Measurements from ENCODE around the gene CHD6.

CHD6 gene

DNA sequence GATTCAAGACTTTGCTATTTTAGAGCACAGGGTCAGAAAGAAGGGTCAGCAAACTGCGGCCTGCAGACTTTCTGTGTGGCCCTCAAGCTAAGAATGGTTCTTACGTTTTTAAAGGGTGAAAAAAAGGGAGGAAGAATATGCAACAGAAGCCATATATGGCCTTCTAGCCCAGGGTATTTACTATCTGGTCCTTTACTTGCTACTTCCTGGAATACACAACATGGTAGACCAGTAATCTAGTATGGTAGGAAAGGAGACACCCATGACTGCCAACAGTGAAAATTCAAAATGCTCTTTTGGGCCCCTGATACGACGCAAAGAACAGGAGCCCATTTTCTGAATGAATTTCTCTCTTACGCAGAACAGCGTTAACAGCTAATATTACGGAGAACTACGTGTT lies 191.2 kb downstream of the CHD6 start:
- H3K36me3 ChIP-seq (ENCODE audit: control insufficient read depth in 2 of 2, insufficient read depth in 2 of 2, low read length in 2 of 2), result peaks cover 42 to 54% of the 10 kb centered on the region in 2 donors

DNA sequence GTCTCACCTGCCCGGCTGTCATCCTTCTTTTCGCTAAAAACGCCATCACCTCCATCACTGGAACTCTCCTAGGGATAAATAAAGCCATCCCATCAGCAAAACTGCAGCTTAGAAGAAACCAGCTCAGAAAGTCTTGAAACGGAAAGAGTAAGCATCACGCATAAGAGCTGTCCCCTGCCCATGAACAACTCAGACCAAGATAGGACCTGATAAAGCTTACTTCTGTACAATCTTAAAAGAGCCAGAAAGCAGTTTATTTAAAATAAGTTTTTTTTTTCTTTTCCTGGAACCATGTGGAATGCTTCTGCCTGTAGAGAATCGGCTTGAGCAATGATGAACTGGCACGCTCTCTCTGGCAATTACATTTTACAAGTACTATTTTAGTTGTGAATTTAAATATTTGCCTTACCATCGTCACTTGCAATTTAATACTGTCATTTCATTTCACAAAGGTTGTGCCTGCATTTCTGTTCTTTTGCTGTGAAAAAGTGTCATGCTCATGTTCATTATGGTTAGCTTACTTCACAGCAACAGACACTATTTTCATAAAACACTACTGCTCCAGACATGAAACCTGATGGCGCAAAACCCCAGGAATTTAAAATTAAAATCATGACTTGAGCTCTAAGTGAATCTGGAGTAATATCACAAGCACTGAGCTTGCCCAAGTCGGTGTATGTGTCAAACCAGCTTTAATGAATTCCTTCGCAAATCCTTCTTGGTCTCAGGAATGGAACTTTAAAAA lies 191.9 kb downstream of the CHD6 start:
- no peaks in the 10 kb centered on the region for H3K4me1 ChIP-seq (ENCODE audit: control insufficient read depth, insufficient read depth, low read length)
- H3K27ac ChIP-seq (ENCODE audit: low read length), result no peak overlapping the region
- H3K9ac ChIP-seq (ENCODE audit: low read length in 2 of 2), result no peak overlapping the region
- no peak overlapping the region for H3K4me3 ChIP-seq (ENCODE audit: low read length in 2 of 2)
- H3K27me3 ChIP-seq (ENCODE audit: control insufficient read depth in 1 of 2, insufficient read depth in 2 of 2, low read length in 2 of 2), result no peaks in the 10 kb centered on the region
- peaks cover 49 to 60% of the 10 kb centered on the region in 2 donors for H3K36me3 ChIP-seq (ENCODE audit: control insufficient read depth in 2 of 2, insufficient read depth in 2 of 2, low read length in 2 of 2)
- H3K9me3 ChIP-seq (ENCODE audit: control insufficient read depth in 2 of 2, low read length in 2 of 2), result no peaks in the 10 kb centered on the region

More for the DNA sequence above, 191.2 kb downstream of the CHD6 start:
- no peaks in the 10 kb centered on the region for H3K9me3 ChIP-seq (ENCODE audit: control insufficient read depth in 2 of 2, low read length in 2 of 2)
- no peak overlapping the region for H3K27ac ChIP-seq (ENCODE audit: low read length)
- no peaks in the 10 kb centered on the region for H3K27me3 ChIP-seq (ENCODE audit: control insufficient read depth in 1 of 2, insufficient read depth in 2 of 2, low read length in 2 of 2)
- no peak overlapping the region for H3K9ac ChIP-seq (ENCODE audit: low read length in 2 of 2)
- H3K4me3 ChIP-seq (ENCODE audit: low read length in 2 of 2), result no peak overlapping the region
- no peaks in the 10 kb centered on the region for H3K4me1 ChIP-seq (ENCODE audit: control insufficient read depth, insufficient read depth, low read length)

GRCh38 chr20:41425180-41425884 lies 192.8 kb downstream of the CHD6 start:
- Histone ChIP-seq H3K4me3 (ENCODE audit: low read length in 2 of 2) (no peak overlapping the region), H3K4me1 (ENCODE audit: control insufficient read depth, insufficient read depth, low read length) (no peaks in the 10 kb centered on the region), H3K36me3 (ENCODE audit: control insufficient read depth in 2 of 2, insufficient read depth in 2 of 2, low read length in 2 of 2) (peaks cover 56 to 68% of the 10 kb centered on the region in 2 donors), H3K27me3 (ENCODE audit: control insufficient read depth in 1 of 2, insufficient read depth in 2 of 2, low read length in 2 of 2) (no peaks in the 10 kb centered on the region), H3K9me3 (ENCODE audit: control insufficient read depth in 2 of 2, low read length in 2 of 2) (no peaks in the 10 kb centered on the region), H3K9ac (ENCODE audit: low read length in 2 of 2) (no peak overlapping the region), H3K27ac (ENCODE audit: low read length) (no peak overlapping the region)

- Histone ChIP-seq H3K9me3 (ENCODE audit: control insufficient read depth in 2 of 2, low read length in 2 of 2) (no peaks in the 10 kb centered on the region), H3K36me3 (ENCODE audit: control insufficient read depth in 2 of 2, insufficient read depth in 2 of 2, low read length in 2 of 2) (peaks cover 57 to 63% of the 10 kb centered on the region in 2 donors), H3K9ac (ENCODE audit: low read length in 2 of 2) (no peak overlapping the region), H3K27ac (ENCODE audit: low read length) (no peak overlapping the region), H3K4me3 (ENCODE audit: low read length in 2 of 2) (no peak overlapping the region), H3K27me3 (ENCODE audit: control insufficient read depth in 1 of 2, insufficient read depth in 2 of 2, low read length in 2 of 2) (no peaks in the 10 kb centered on the region), H3K4me1 (ENCODE audit: control insufficient read depth, insufficient read depth, low read length) (no peaks in the 10 kb centered on the region)
Measured at GRCh38 chr20:41424546-41424945, 193.6 kb downstream of the CHD6 start.

GRCh38 chr20:41424011-41424410 lies 194.2 kb downstream of the CHD6 start:
- H3K36me3 ChIP-seq (ENCODE audit: control insufficient read depth in 2 of 2, insufficient read depth in 2 of 2, low read length in 2 of 2), result peaks cover 57 to 60% of the 10 kb centered on the region in 2 donors
- H3K9me3 ChIP-seq (ENCODE audit: control insufficient read depth in 2 of 2, low read length in 2 of 2), result no peaks in the 10 kb centered on the region
- no peak overlapping the region for H3K27ac ChIP-seq (ENCODE audit: low read length)
- H3K27me3 ChIP-seq (ENCODE audit: control insufficient read depth in 1 of 2, insufficient read depth in 2 of 2, low read length in 2 of 2), result no peaks in the 10 kb centered on the region
- H3K4me1 ChIP-seq (ENCODE audit: control insufficient read depth, insufficient read depth, low read length), result no peaks in the 10 kb centered on the region
- no peak overlapping the region for H3K9ac ChIP-seq (ENCODE audit: low read length in 2 of 2)
- no peak overlapping the region for H3K4me3 ChIP-seq (ENCODE audit: low read length in 2 of 2)

- Histone ChIP-seq H3K4me1 (ENCODE audit: control insufficient read depth, insufficient read depth, low read length) (no peaks in the 10 kb centered on the region), H3K9me3 (ENCODE audit: control insufficient read depth in 2 of 2, low read length in 2 of 2) (no peaks in the 10 kb centered on the region), H3K27me3 (ENCODE audit: control insufficient read depth in 1 of 2, insufficient read depth in 2 of 2, low read length in 2 of 2) (no peaks in the 10 kb centered on the region), H3K4me3 (ENCODE audit: low read length in 2 of 2) (no peak overlapping the region), H3K27ac (ENCODE audit: low read length) (no peak overlapping the region), H3K36me3 (ENCODE audit: control insufficient read depth in 2 of 2, insufficient read depth in 2 of 2, low read length in 2 of 2) (peaks cover 54 to 55% of the 10 kb centered on the region in 2 donors), H3K9ac (ENCODE audit: low read length in 2 of 2) (no peak overlapping the region)
Measured at GRCh38 chr20:41422953-41423352, 195.2 kb downstream of the CHD6 start.

GRCh38 chr20:41418739-41419293 lies 199.4 kb downstream of the CHD6 start:
- Histone ChIP-seq H3K27me3 (ENCODE audit: control insufficient read depth in 1 of 2, insufficient read depth in 2 of 2, low read length in 2 of 2) (no peaks in the 10 kb centered on the region), H3K36me3 (ENCODE audit: control insufficient read depth in 2 of 2, insufficient read depth in 2 of 2, low read length in 2 of 2) (peaks cover 67 to 72% of the 10 kb centered on the region in 2 donors), H3K9ac (ENCODE audit: low read length in 2 of 2) (no peak overlapping the region), H3K4me1 (ENCODE audit: control insufficient read depth, insufficient read depth, low read length) (no peaks in the 10 kb centered on the region), H3K9me3 (ENCODE audit: control insufficient read depth in 2 of 2, low read length in 2 of 2) (no peaks in the 10 kb centered on the region), H3K27ac (ENCODE audit: low read length) (no peak overlapping the region), H3K4me3 (ENCODE audit: low read length in 2 of 2) (no peak overlapping the region)

DNA sequence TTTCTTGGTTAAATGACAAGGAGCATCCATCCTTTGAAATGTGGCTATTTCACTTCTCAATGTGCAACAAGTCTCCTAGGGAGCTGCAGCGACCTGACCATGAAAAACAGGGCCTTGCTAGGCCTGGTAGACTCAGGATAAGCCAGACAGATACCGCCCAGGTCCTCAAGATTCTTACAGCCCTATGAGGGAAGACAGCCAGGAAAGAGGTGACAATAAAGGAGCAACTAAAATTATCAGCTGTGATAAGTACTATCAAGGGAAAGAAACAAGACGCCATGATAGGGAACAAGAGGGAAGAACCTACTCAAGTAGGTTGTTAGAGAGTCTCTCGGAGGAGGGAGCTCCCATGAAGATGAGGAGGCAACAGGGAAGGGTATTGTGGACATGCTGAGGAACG lies 200.1 kb downstream of the CHD6 start:
- Histone ChIP-seq H3K9me3 (ENCODE audit: control insufficient read depth in 2 of 2, low read length in 2 of 2) (no peaks in the 10 kb centered on the region), H3K36me3 (ENCODE audit: control insufficient read depth in 2 of 2, insufficient read depth in 2 of 2, low read length in 2 of 2) (peaks cover 65 to 73% of the 10 kb centered on the region in 2 donors), H3K27me3 (ENCODE audit: control insufficient read depth in 1 of 2, insufficient read depth in 2 of 2, low read length in 2 of 2) (no peaks in the 10 kb centered on the region), H3K4me3 (ENCODE audit: low read length in 2 of 2) (no peak overlapping the region), H3K4me1 (ENCODE audit: control insufficient read depth, insufficient read depth, low read length) (no peaks in the 10 kb centered on the region), H3K27ac (ENCODE audit: low read length) (no peak overlapping the region), H3K9ac (ENCODE audit: low read length in 2 of 2) (no peak overlapping the region)

DNA sequence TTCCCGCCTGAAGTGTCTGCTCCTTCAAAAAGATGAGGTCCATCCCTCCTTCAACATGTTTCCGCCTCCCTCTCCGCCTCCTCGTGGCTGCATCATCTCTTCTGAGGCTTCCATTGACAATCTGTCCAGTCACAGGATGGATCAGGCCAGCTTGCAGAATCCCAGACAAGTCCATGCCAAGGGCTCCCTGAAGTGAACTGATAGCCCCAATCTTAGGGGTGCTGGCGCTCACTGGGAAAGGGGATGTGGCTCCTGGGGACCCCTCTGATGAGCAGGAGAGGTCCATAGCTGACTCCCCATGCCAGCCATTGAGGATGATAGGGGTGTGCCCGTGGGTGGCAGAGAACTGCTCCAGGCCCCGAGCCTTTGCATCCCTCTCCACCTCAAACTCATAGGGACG lies 203.0 kb downstream of the CHD6 start:
- no peak overlapping the region for H3K4me3 ChIP-seq (ENCODE audit: low read length in 2 of 2)
- H3K9ac ChIP-seq (ENCODE audit: low read length in 2 of 2), result no peak overlapping the region
- H3K4me1 ChIP-seq (ENCODE audit: control insufficient read depth, insufficient read depth, low read length), result no peaks in the 10 kb centered on the region
- H3K27me3 ChIP-seq (ENCODE audit: control insufficient read depth in 1 of 2, insufficient read depth in 2 of 2, low read length in 2 of 2), result no peaks in the 10 kb centered on the region
- no peaks in the 10 kb centered on the region for H3K9me3 ChIP-seq (ENCODE audit: control insufficient read depth in 2 of 2, low read length in 2 of 2)
- H3K27ac ChIP-seq (ENCODE audit: low read length), result no peak overlapping the region
- peaks cover 60 to 63% of the 10 kb centered on the region in 2 donors for H3K36me3 ChIP-seq (ENCODE audit: control insufficient read depth in 2 of 2, insufficient read depth in 2 of 2, low read length in 2 of 2)

- H3K36me3 ChIP-seq (ENCODE audit: control insufficient read depth in 2 of 2, insufficient read depth in 2 of 2, low read length in 2 of 2), result peaks cover 70 to 73% of the 10 kb centered on the region in 2 donors
- H3K4me1 ChIP-seq (ENCODE audit: control insufficient read depth, insufficient read depth, low read length), result no peaks in the 10 kb centered on the region
- no peak overlapping the region for H3K4me3 ChIP-seq (ENCODE audit: low read length in 2 of 2)
- H3K27ac ChIP-seq (ENCODE audit: low read length), result no peak overlapping the region
- H3K9ac ChIP-seq (ENCODE audit: low read length in 2 of 2), result no peak overlapping the region
- H3K9me3 ChIP-seq (ENCODE audit: control insufficient read depth in 2 of 2, low read length in 2 of 2), result no peaks in the 10 kb centered on the region
- H3K27me3 ChIP-seq (ENCODE audit: control insufficient read depth in 1 of 2, insufficient read depth in 2 of 2, low read length in 2 of 2), result no peaks in the 10 kb centered on the region
Measured at GRCh38 chr20:41413169-41413568, 205.0 kb downstream of the CHD6 start.
